Measurements from ENCODE around the gene GJA1.

DNA sequence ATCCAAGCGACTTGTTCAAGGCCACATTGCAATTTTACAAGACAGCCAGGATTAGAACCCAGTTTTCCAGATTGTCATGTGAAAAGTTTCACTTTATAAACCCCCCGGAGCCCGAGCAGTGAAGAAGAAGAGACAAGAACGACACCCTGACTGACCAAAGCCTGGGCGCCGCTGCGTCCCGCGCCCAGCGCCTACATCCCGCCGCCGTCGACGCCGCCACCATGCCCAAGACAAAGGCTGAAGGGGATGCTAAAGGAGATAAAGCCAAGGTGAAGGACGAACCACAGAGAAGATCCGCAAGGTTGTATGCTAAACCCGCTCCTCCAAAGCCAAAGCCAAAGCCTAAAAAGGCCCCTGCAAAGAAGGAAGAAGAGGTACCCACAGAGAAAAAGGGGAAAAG is 27.1 kb upstream of the GJA1 start:
- TF ChIP-seq CTCF (conservative IDR thresholded peaks at IDR 0.05; ENCODE audit: low read depth, low read length): no peak
- TF ChIP-seq EZH2 (IDR thresholded peaks at IDR 0.05; ENCODE audit: low read length, unreplicated experiment): no peak
- no peak for TF ChIP-seq EZH2phosphoT487 (IDR thresholded peaks at IDR 0.05; ENCODE audit: borderline replicate concordance, low read length)

Measured in PC-3 (cell line).